Middle frontal gyrus (tissue), 1 donor: ENCODE results near the gene LIPH.
A peak's percentile ranks its signal among the peaks of the same experiment; 100 is the strongest.
"Not testable (repeated sequence)": the region's sequence is repeated elsewhere in the genome, so short reads cannot be mapped to it uniquely, and the experiment has no call there.

Experiments
- DNase-seq: peaks from one replicate; pipeline ENCODE4 v3.0.0-alpha.2; 2015; ENCODE audit warnings: low spot score; ENCODE audit errors: extremely low spot score

LIPH gene

GRCh38 chr3:185489462-185489861 is 62.9 kb downstream of the LIPH start:
- no peak for DNase-seq

DNA sequence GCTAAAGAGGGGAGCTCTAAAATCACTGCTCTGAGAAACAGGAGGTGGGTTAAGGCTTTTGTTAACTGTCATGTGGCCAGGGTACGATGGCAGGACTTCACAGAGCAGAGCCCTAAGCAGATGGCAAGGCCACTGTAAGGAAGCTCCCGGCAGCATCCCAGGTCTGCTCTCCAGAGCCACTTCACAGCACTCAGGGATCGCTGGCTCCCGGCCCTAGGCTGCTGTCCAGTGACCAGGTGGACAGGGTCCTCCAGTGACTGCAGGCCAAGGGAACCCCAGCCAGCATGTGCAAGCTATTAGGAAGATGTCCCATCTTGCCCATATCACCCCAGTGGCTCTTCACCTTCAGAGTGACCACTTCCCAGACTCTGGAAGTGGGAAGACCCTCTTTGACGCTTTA is 63.9 kb downstream of the LIPH start:
- DNase-seq = no peak

GRCh38 chr3:185486394-185486793 is 66.0 kb downstream of the LIPH start:
- no peak for DNase-seq

DNA sequence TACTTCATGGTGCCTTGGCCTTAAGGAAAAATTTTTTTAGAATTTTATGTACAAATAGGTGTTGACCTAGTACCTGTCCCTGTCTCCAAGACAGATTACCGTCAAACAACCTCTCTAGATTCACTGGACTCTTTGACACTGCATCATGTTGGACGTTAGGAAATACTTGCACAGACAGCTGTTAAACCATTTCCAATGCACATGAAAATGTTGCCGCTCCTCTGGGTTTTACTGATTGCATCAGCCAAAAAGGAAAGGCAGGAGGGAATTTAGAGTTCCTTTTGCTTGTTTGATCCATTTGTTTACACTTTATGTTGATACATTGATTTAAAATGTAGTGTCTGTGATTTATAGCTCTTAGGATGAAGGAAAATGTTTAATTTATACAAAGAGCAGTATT is 68.1 kb downstream of the LIPH start:
- no peak for DNase-seq

DNA sequence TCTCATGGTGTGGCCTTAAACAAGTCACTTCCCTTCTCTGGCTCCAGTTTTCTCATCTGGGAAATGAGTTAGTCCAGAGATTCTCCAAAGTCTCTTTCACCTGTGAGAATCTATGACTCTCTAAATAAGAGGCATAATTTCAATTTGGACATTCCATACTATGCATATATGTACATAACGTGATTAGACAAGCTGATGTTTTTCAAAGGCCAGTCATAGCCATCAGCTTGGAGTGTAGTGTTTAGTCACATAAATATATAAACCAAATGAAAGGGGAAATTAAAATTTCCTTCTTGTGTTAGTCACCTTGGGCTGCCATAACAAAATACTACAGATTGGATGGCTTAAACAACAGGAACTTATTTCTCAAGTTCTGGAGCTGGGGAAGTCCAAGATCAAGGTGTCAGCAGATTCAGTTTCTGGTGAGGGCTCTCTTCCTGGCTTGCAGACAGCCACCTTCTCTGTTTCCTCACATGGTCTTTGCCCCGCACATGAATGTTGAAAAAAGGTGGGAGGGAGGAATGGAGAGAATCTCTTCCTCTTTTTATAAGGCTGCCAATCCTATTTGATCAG is 72.9 kb downstream of the LIPH start:
- DNase-seq = no peak

DNA sequence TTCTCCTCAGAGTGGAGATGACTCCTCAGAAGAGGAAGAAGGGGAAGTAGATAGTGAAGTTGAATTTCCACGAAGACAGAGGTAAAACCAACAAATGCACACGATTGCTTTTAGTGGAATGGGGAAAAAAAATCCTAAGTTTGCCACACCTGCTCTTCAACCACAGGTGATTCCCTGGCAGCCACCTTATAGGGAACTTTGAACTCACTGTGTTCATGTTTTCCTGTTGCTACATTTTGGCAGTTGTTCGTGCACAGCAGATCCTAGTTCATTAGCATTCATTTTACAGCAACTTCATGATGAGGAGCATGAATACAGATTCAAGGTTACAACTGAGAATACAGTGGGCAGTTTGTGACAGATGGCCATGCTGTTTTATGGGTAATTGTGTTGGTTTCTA is 75.1 kb downstream of the LIPH start:
- DNase-seq = no peak

- not testable (repeated sequence) for DNase-seq
These were observed 77.5 kb downstream of the LIPH start for GRCh38 chr3:185474922-185475321.

- DNase-seq = peak; percentile 6
These were observed 79.0 kb downstream of the LIPH start for GRCh38 chr3:185473290-185473815.

GRCh38 chr3:185470323-185470722 is 82.1 kb downstream of the LIPH start:
- no peak for DNase-seq

- DNase-seq = no peak
These were observed 82.8 kb downstream of the LIPH start for GRCh38 chr3:185469542-185469941.

GRCh38 chr3:185466123-185466522 is 86.3 kb downstream of the LIPH start:
- not testable (repeated sequence) for DNase-seq

DNA sequence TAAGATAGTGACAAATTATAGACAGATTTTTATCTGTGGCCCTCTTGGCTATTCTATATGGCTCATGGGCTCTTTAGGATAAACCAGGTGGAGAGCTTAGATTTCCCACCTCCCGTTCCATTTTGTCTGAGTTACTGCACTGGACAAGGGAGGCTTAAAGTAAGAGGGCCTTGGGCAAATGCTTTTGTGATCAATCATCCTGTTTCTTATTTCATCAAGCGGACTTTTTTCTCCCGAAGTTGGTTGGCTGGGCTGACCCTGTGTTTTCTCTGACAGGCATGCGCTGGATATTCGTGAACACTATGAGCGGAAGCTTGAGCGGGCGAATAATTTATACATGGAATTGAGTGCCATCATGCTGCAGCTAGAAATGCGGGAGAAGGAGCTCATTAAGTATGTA is 86.9 kb downstream of the LIPH start:
- no peak for DNase-seq

DNA sequence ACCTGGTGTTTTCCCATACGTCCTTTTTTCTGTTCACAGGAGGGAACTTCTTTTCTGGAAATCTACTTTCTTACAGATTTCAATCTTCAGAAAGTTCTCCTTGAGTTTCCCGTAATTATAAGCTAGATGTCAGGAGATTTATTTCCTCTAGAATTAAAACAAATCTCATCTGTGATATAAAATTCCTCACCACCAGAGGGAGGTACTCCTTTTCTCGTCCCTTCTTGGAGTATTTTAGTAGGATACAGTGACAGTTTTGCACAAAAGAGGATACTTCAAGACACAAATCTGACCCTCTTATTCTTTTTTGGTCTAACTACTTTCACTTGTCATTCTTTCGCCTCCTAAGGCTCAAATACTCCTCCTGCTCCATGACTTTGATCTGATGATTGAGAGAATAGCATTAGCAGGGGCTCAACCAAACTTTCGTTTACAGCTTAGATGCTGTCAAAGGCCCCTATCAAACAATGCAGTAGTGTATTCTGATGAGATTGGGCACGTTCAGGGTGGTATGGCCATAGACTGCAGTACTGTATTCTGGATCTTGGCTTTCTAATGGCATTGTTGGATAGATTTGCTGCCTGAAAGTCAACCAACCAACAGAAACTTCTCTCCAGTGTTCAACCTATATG is 91.6 kb downstream of the LIPH start:
- DNase-seq = no peak

DNA sequence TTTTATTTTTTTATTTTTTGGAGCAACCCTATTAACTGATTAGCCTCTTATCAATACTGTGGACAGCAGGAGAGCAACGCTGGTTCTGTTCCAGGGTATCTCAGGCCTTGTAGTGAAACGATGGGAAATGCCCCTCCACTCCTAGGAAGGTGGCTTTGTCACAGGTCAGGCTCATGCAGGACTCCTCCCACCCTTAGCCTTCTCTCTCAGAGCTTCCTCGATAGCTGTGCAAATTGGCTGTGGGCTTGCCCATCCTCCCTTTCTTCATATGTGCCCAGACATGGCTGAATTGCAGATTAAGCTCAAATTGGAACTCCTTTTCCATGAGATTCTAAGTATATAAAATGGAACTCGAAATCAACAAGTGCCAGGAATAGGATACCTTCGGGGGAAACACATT is 92.1 kb downstream of the LIPH start:
- DNase-seq = no peak

DNA sequence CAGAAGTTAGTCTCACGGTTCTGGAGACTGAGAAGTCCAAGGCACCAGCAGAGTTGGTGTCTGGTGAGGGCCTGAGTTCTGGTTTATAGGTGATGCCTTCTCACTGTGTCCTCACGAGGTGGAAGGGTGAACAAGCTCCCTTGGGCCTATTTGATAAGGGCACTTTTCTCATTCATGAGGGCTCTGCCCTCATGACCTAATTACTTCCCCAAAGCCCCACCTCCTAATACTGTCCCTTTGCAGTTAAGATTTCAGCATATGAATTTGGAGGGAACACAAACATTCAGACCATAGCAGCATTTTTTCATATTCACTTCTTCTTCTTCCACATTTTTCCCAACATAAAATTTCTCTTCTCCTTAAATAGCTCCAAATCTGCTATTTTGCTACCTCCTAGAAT is 95.0 kb downstream of the LIPH start:
- no peak for DNase-seq
